ENCODE measurements around the gene CRHR1.
A peak's percentile ranks its signal among the peaks of the same experiment; 100 is the strongest.

Gene CRHR1

DNA sequence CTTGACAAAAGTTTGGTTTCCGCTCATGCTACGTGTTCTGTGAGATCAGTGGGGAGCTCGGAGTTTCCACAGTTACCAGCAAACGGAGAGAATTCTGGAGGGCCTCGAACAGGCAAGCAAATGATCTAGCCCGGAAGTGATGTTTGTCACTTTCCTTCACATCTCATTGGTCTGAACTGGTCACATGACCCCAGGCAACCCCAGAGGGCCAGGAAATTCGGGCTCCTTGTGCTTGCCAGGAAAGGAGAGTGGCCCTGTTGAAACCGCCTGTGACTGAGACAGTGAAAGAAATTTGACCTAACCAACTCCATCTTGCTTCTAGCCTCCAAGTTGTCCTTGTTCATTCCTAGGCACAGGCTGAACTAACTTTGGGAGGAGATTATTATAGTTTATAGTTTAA lies 83.6 kb downstream of the CRHR1 start:
- no peak for DNase-seq (ENCODE audit: low read depth)

DNA sequence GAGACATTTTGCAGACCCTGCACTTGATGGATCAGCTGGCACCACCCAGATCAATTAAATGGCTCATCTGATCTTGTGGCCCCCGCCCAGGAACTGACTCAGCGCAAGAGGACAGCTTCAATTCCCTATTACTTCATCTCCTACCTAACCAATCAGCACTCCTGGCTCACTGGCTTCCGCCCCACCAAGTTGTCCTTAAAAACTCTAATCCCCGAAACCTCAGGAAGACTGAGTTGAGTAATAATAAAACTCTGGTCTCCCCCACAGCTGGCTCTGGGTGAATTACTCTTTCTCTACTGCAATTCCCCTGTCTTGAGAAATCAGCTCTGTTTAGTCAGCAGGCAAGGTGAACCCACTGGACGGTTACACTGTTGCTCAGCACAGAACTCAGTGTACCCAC lies 84.2 kb downstream of the CRHR1 start:
- DNase-seq (ENCODE audit: low read depth) = no peak

DNA sequence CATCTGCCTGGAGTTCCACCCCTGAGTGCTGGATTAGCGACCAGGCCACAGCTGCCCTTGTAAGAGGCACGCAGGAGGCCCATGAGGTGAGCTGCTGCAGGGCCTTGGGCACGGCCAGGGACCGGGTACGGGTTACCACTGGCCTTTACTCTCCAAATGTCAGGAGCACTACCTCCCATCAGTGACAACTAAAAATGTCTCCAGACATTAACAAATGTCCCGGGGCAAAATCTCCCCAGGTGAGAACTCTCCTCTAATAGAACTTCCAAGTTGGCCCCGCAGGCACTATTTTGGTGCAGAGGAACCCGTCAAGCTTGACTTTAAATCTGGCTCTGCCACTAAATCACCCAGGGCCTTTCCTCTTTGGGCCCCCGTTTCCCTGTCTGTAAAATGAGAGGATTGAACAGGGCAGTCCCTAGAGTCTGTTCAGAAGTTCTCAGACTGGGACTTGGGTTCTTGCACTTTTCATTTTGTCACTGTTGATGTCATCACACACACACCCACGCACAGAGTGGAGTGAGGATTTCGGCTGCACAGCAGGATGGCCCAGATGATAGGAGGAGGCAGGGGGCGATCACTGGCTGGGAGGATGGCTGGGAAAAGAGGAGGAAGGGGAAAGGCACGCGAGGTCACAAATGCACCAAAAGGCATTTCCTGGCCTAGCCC lies 85.7 kb downstream of the CRHR1 start:
- no peak for DNase-seq (ENCODE audit: low read depth)

DNA sequence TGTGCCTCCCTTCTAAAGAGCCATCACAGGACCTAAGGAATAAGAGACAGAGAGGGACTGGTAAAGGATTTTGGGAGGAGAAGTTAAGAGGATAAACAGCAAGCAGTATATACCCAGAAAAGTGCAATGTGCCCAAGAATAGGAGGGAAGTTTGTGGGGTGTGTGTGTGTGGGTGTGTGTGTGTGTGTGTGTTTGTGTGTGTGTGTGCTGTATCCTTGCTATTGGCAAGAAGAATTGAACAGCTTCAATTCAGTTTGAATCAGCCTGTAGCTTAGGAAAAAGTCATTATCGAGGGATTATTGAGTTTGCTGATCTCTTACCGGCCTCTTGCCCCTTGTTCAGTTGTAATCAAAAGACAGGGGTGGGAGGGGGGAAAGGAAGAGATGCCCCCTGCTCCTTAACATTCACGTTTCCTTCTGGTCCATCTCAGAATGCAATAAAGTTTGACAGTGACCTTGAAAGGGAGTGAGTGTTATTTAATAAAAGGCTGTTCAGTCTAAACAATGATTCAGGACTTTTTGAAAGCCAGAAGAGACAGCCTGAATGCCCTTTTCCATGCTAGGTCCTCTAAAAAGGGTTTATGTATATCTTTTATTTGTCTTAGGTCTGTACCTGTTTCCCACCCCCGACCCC lies 86.3 kb downstream of the CRHR1 start:
- no peak for DNase-seq (ENCODE audit: low read depth)

DNA sequence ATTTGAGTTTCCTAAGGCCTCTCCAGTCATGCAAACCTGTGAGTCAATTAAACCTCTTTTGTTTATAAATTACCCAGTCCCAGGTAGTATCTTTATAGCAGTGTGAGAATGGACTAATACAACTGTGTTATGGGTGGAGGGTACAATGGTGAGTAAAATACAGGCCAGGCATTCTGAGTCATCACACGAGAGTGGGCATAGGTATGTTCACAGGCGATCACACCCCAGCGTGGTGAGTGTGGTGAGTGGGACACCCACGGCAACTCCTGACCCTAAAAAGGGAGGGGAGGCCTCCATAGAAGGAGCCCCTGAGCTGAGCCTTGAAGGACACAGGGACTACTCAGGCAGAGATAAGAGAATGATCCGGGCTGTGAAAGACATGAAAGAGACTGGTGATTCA lies 87.6 kb downstream of the CRHR1 start:
- DNase-seq (ENCODE audit: low read depth) = no peak

DNA sequence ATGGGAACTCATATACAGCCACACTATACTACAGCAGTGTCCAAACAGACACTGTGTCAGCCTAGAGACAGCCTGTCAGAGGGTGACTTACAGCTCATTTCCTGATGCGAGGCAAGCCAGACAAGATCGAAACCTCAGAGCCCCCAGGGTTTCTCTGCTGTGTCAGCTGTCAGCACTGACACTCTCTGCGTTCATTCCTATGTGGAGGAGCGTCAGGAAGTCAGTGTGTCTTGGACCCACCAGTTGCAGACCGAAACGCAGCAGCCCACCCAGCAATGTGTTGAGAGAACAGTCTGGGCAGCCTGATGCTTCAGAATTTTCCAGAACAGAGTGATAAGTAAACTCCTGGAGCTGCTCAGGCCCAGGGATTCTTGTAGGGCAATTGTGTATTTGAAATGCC lies 89.6 kb downstream of the CRHR1 start:
- peak; percentile 22 for DNase-seq (ENCODE audit: low read depth)

DNA sequence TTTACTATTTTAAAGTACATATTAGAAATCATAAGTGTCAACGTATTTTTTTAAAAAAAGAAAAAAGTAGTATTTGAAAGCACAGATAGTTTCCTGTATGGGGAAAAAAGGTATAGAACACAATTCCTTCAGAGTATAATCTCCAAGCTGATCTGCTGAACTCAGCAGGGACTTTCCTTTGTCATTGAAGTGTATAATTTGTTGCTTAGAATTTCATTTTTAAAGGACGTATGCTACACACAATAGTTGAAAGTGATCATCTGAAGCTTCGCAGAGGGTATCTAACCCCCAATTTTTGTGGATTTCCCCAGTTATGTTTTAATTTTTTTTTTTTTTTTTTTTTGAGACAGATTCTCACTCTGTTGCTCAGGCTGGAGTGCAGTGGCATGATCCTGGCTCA lies 90.0 kb downstream of the CRHR1 start:
- DNase-seq (ENCODE audit: low read depth) = no peak

DNA sequence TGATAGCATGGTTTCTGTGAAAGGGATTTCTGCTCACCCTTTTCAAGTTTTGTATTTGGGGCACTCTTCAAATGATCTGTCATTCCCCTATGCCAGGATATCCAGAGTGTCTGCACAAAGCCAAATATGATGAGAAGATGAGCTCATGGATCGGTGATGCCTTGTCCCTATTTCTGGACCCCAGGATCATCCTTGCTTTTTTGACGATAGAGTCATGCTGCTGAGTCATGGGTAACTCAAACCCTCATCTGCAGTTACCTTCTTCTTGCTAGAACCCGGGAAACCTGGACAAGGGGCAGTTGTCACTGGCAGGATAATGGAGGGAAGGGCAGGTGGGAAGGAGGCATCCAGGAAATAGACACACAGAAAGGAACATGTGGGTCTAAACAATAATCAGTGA lies 92.4 kb downstream of the CRHR1 start:
- DNase-seq (ENCODE audit: low read depth) = no peak

DNA sequence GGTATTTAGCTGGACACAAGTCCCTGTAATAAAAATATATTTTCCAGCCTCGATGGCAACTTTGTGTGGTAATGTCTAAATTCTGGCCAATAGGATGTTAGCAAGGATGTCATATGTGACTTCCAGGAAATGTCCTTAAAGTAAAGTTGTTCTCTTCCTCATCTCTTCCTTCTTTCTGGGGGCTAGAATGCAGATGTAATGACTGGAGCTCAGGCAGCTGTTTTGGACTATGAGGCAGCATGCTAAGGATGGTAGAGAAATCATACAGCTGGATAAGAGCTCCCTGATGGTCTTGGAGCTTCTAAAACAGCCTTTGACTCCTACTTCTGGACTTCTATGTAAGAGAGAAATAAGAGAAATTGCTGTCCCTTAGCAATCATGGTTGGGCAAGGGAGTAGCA lies 93.3 kb downstream of the CRHR1 start:
- DNase-seq (ENCODE audit: low read depth) = no peak

DNA sequence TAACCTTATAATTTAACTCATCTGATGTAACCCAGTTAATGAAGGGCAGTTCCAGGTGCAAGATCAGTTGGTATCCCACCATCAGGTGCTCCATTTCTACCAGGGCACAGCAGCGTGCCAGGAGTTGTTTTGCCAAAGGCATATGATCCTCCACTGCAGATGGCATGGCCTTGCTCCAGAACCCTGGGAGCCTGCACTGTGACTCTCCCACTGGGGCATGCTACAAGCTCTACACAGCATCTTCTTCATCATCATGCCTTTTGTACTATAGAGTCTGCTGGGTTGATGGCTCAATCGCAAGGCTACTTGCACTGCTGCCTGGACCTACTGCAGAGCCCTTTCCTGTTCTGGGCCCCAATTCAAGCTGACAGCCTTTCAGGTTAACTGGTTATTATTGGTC lies 98.9 kb downstream of the CRHR1 start:
- DNase-seq (ENCODE audit: low read depth) = no peak
